Trophoblast cell (in vitro differentiated cells and primary cell): Measurements from ENCODE around the gene ARFGEF2.
A peak's percentile ranks its signal among the peaks of the same experiment; 100 is the strongest.

Source experiments
- DNase-seq, 2 donors: peaks; one replicate each; pipeline ENCODE4 v3.0.0-alpha.2; 2016
- H2AFZ ChIP-seq: 2 replicates; pipeline ENCODE4 v1.6.1; 2013; ENCODE audit warnings: low read length, moderate library complexity, mild to moderate bottlenecking; ENCODE audit not compliant: insufficient read depth, poor library complexity
- H2AK5ac ChIP-seq: 2 replicates; pipeline ENCODE4 v1.6.1; 2013; ENCODE audit warnings: mild to moderate bottlenecking, low read length
- H2BK120ac ChIP-seq: 2 replicates; pipeline ENCODE4 v1.6.1; 2013; ENCODE audit warnings: low read length, mild to moderate bottlenecking, moderate library complexity; ENCODE audit not compliant: insufficient read depth, poor library complexity
- H2BK12ac ChIP-seq: 2 replicates; pipeline ENCODE4 v1.6.1; 2013; ENCODE audit warnings: mild to moderate bottlenecking, low read length, moderate library complexity
- H2BK5ac ChIP-seq: 2 replicates; pipeline ENCODE4 v1.6.1; 2013; ENCODE audit warnings: low read length, low read depth, moderate library complexity, mild to moderate bottlenecking; ENCODE audit not compliant: poor library complexity
- H3K14ac ChIP-seq: 2 replicates; pipeline ENCODE4 v1.6.1; 2013; ENCODE audit warnings: mild to moderate bottlenecking, low read length
- H3K18ac ChIP-seq: 2 replicates; pipeline ENCODE4 v1.6.1; 2013; ENCODE audit warnings: mild to moderate bottlenecking, low read length
- H3K23ac ChIP-seq: 2 replicates; pipeline ENCODE4 v1.6.1; 2013; ENCODE audit warnings: low read length
- H3K27ac ChIP-seq: 2 replicates; pipeline ENCODE4 v1.5.1; 2013; ENCODE audit warnings: low read depth, mild to moderate bottlenecking, inconsistent platforms, low read length, moderate library complexity
- H3K27me3 ChIP-seq: 2 replicates; pipeline ENCODE4 v1.6.1; 2013; ENCODE audit warnings: inconsistent platforms, mild to moderate bottlenecking, low read length, moderate library complexity; ENCODE audit not compliant: insufficient read depth
- H3K36me3 ChIP-seq, 2 experiments: 1 replicate in 1 of 2; 2 replicates in 1 of 2; pipeline ENCODE4 v1.6.1; 2013; ENCODE audit warnings: low read length in 2 of 2, mild to moderate bottlenecking in 2 of 2, moderate library complexity in 1 of 2; ENCODE audit not compliant: insufficient read depth in 2 of 2, control insufficient read depth in 1 of 2
- H3K4ac ChIP-seq: 2 replicates; pipeline ENCODE4 v1.6.1; 2013; ENCODE audit warnings: low read depth, mild to moderate bottlenecking, low read length, moderate library complexity
- H3K4me1 ChIP-seq, 2 experiments: 1 replicate in 1 of 2; 2 replicates in 1 of 2; pipeline ENCODE4 v1.6.1; 2013; ENCODE audit warnings: low read length in 2 of 2, mild to moderate bottlenecking in 2 of 2, moderate library complexity in 1 of 2; ENCODE audit not compliant: insufficient read depth in 2 of 2, control insufficient read depth in 1 of 2
- H3K4me2 ChIP-seq: 2 replicates; pipeline ENCODE4 v1.6.1; 2013; ENCODE audit warnings: inconsistent platforms, mild to moderate bottlenecking, low read length, moderate library complexity
- H3K4me3 ChIP-seq: 2 replicates; pipeline ENCODE4 v1.5.1; 2013; ENCODE audit warnings: mild to moderate bottlenecking, low read depth, low read length, inconsistent platforms
- H3K79me1 ChIP-seq: one replicate; pipeline ENCODE4 v1.6.1; 2013; ENCODE audit warnings: low read length
- H3K79me2 ChIP-seq: 2 replicates; pipeline ENCODE4 v1.6.1; 2013; ENCODE audit warnings: low read length, mild to moderate bottlenecking; ENCODE audit not compliant: control insufficient read depth, insufficient read depth, poor library complexity
- H3K9ac ChIP-seq: 2 replicates; pipeline ENCODE4 v1.6.1; 2013; ENCODE audit warnings: mild to moderate bottlenecking, low read length
- H3K9me3 ChIP-seq: 2 replicates; pipeline ENCODE4 v1.6.1; 2013; ENCODE audit warnings: low read depth, mild to moderate bottlenecking, control low read depth, inconsistent platforms, low read length; ENCODE audit not compliant: insufficient read depth
- H4K12ac ChIP-seq: 2 replicates; pipeline ENCODE4 v1.6.1; 2013; ENCODE audit warnings: low read depth, mild to moderate bottlenecking, low read length, moderate library complexity
- H4K8ac ChIP-seq: 2 replicates; pipeline ENCODE4 v1.6.1; 2013; ENCODE audit warnings: low read depth, mild to moderate bottlenecking, low read length, moderate library complexity
- H4K91ac ChIP-seq: one replicate; pipeline ENCODE4 v1.6.1; 2013; ENCODE audit warnings: low read depth, mild to moderate bottlenecking, low read length, moderate library complexity
- WGBS: extraction: QIAGEN DNeasy Blood & Tissue Kit; methylation state at CpG from one replicate; pipeline ENCODE4 v1.1.7; 2013; ENCODE audit warnings: missing lambda C conversion rate; ENCODE audit not compliant: insufficient read length, insufficient coverage; ENCODE audit errors: extremely low coverage; 5-methylcytosine and 5-hydroxymethylcytosine counted together

ARFGEF2 gene

DNA sequence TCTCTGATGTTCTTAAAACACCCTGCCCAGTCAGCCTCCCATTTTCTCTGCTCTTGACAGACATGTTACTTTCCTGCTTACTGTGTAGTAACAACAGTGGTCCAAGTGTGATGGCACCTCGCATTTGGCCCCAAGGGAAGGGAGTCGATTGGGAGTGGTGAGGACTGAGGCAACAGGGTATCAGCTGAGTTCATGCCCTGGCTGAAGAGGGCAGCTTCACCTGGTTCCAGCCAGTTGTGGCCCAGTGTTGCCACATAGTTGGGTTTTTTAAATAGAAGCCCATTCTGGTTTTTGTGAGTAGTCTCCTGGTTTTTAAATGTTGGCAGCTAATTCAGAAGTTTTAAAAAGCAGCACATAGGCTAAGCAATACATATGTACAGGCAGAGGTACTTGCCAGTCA, 37.2 kb downstream of the ARFGEF2 start:
- Histone ChIP-seq H3K4ac (no peak overlapping the region), H3K23ac (no peak overlapping the region), H2AK5ac (no peak overlapping the region), H2AFZ (no peak overlapping the region), H3K79me2 (no peaks in the 10 kb centered on the region), H4K12ac (no peak overlapping the region), H3K14ac (no peak overlapping the region), H2BK5ac (no peak overlapping the region), H3K36me3 (peaks cover 8 to 26% of the 10 kb centered on the region in 2 experiments), H3K27ac (no peak overlapping the region), H3K9me3 (no peaks in the 10 kb centered on the region), H3K4me1 (no peaks in the 10 kb centered on the region), H3K4me3 (no peak overlapping the region), H4K91ac (no peak overlapping the region), H3K18ac (no peak overlapping the region), H3K79me1 (no peaks in the 10 kb centered on the region), H3K9ac (no peak overlapping the region), H3K27me3 (no peaks in the 10 kb centered on the region), H2BK120ac (no peak overlapping the region), H3K4me2 (no peak overlapping the region), H2BK12ac (no peak overlapping the region), H4K8ac (no peak overlapping the region)
- no peak for DNase-seq
- no CpG with 5 or more reads among the region's 2 CpGs for WGBS

DNA sequence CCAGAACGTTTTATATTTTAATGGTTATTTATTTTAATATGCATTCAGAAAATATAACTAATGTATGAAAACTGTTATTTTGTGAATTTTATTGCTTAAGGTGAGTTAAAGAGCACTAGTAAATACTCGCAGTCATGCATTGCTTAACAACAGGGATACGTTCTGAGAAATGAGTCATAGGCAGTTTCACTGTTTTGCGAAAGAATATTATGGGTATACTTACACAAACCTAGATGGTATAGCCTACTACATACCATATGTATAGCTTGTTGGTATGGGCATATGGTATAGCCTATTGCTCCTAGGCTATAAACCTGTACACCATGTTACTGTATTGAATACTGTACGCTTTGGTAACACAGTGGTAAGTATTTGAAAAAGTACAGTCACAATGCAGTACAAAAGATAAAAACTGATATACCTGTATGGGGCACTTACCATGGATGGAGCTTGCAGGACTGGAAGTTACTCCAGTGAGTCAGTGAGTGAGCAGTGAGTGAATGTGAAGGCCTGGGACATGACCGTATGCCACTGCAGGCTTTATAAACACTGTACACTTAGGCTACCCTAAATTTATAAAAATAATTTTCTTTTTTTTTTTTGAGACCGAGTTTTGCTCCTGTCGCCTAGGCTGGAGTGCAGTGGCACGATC, 38.5 kb downstream of the ARFGEF2 start:
- H3K27me3 ChIP-seq = no peaks in the 10 kb centered on the region
- no peak overlapping the region for H2BK12ac ChIP-seq
- no peaks in the 10 kb centered on the region for H3K4me1 ChIP-seq
- no peak overlapping the region for H3K4me3 ChIP-seq
- peaks cover 11 to 22% of the 10 kb centered on the region in 2 experiments for H3K36me3 ChIP-seq
- H4K91ac ChIP-seq = no peak overlapping the region
- no peak overlapping the region for H2AK5ac ChIP-seq
- H3K79me2 ChIP-seq = no peaks in the 10 kb centered on the region
- no peak overlapping the region for H3K4me2 ChIP-seq
- H3K14ac ChIP-seq = no peak overlapping the region
- no peaks in the 10 kb centered on the region for H3K9me3 ChIP-seq
- H3K9ac ChIP-seq = no peak overlapping the region
- no peak overlapping the region for H3K27ac ChIP-seq
- H3K23ac ChIP-seq = no peak overlapping the region
- H2BK5ac ChIP-seq = no peak overlapping the region
- DNase-seq = peak in 1 of 2 donors; percentile 71
- no peaks in the 10 kb centered on the region for H3K79me1 ChIP-seq
- H2BK120ac ChIP-seq = no peak overlapping the region
- no peak overlapping the region for H4K8ac ChIP-seq
- WGBS = no CpG with 5 or more reads among the region's 9 CpGs
- H2AFZ ChIP-seq = no peak overlapping the region
- no peak overlapping the region for H3K4ac ChIP-seq
- no peak overlapping the region for H4K12ac ChIP-seq
- no peak overlapping the region for H3K18ac ChIP-seq

DNA sequence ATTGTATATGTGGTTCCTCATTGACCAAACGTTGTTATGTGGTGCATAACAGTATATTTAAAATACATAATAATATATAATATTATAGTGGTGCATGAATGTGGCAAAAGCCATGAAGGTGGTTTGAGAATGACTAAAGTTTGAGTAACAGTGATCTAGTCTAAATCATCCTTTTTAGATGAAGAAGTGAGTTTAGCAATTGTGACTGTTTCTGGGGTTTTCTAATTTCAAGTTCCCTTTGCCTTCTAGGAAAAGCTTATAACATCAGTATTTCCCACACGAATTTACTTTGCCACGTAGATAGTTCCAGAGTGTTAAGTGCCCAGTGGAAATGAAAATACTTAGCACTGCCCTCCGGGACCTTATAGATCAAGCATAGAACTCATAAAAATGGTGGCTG, 40.9 kb downstream of the ARFGEF2 start:
- Histone ChIP-seq H3K4me2 (no peak overlapping the region), H3K79me1 (no peaks in the 10 kb centered on the region), H3K27me3 (no peaks in the 10 kb centered on the region), H3K36me3 (peaks cover 13 to 15% of the 10 kb centered on the region in 2 experiments), H3K4me1 (no peaks in the 10 kb centered on the region), H3K9ac (no peak overlapping the region), H3K27ac (no peak overlapping the region), H3K23ac (no peak overlapping the region), H2BK120ac (no peak overlapping the region), H4K91ac (no peak overlapping the region), H3K14ac (no peak overlapping the region), H3K4me3 (no peak overlapping the region), H4K8ac (no peak overlapping the region), H2AK5ac (no peak overlapping the region), H3K79me2 (no peaks in the 10 kb centered on the region), H4K12ac (no peak overlapping the region), H3K18ac (no peak overlapping the region), H3K9me3 (no peaks in the 10 kb centered on the region), H3K4ac (no peak overlapping the region), H2AFZ (no peak overlapping the region), H2BK12ac (no peak overlapping the region), H2BK5ac (no peak overlapping the region)
- no peak for DNase-seq
- WGBS = no CpG with 5 or more reads among the region's 4 CpGs

DNA sequence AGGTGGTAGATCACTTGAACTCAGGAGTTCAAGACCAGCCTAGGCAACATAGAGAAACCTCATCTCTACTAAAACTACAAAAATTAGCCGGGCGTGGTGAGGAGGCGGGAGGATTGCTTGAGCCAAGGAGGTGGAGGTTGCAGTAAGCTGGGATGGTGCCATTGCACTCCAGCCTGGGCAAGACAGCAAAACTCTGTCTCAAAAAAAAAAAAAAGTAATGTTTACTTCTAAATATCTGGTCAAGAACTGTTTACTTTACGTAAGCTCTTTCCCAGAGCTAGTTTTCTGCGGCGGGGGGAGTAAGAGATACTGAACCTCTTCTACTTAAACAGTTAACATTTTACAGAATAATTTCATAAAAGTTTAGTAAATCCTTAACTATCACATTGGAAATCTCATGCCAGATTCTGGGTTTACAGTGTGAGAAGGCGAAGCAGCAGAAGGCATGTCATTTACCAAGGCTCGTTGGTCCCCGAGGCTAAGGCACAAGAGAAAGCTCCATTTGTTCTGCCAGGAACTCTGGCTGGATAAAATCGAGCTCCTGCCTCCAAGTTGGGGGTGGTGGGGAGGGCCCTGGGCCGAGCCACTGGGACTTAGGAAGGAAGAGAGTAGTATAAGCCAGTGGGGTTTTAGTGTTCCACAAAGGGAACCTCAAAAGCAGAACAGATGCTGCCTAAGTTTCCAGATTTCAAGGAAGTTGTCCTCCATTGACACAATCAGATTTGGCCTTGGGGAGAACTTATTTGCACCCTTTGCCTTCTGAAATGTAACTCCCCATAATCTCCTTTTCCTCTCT, 41.7 kb downstream of the ARFGEF2 start:
- DNase-seq = no peak
- Histone ChIP-seq H2BK5ac (no peak overlapping the region), H3K27me3 (no peaks in the 10 kb centered on the region), H3K9ac (no peak overlapping the region), H4K8ac (no peak overlapping the region), H3K27ac (no peak overlapping the region), H2BK12ac (no peak overlapping the region), H3K79me2 (no peaks in the 10 kb centered on the region), H4K91ac (no peak overlapping the region), H3K4ac (no peak overlapping the region), H3K14ac (no peak overlapping the region), H2BK120ac (no peak overlapping the region), H3K4me1 (no peaks in the 10 kb centered on the region), H3K4me3 (no peak overlapping the region), H3K18ac (no peak overlapping the region), H2AK5ac (no peak overlapping the region), H3K36me3 (peaks cover 13% of the 10 kb centered on the region in 2 experiments), H4K12ac (no peak overlapping the region), H3K23ac (no peak overlapping the region), H3K79me1 (no peaks in the 10 kb centered on the region), H3K4me2 (no peak overlapping the region), H3K9me3 (no peaks in the 10 kb centered on the region), H2AFZ (no peak overlapping the region)
- no CpG with 5 or more reads among the region's 11 CpGs for WGBS
